Measurements from ENCODE around the gene PPM1K. TPM values are rescaled to one million over a fixed set of nuclear protein-coding genes. Genes with fewer than 3 reads are reported as not detected.

Gene PPM1K
- total RNA-seq, 2 experiments from 2014 or later: 65.7 to 87.7 TPM

- no peak for DNase-seq (ENCODE audit: low spot score)
- TF ChIP-seq EZH2phosphoT487 (IDR thresholded peaks at IDR 0.05; ENCODE audit: borderline replicate concordance, low read depth, low read length): no peak
- TF ChIP-seq CTCF (conservative IDR thresholded peaks at IDR 0.05; ENCODE audit: low read length): no peak
- intact Hi-C loops (cut with micrococcal nuclease; ENCODE audit: unreplicated experiment): no loop called here
- H3K79me2 ChIP-seq (ENCODE audit: insufficient read depth, low read depth, low read length): no peaks in the 10 kb centered on the region
- no peaks in the 10 kb centered on the region for H3K9me3 ChIP-seq (ENCODE audit: low read length)
- H3K4me2 ChIP-seq (ENCODE audit: low read length): no peak overlapping the region
- CTCF ChIA-PET (ENCODE audit: unreplicated experiment): no interaction called here
- no peaks in the 10 kb centered on the region; the same call in 1 of the 2 replicates for H3K36me3 ChIP-seq (ENCODE audit: insufficient read depth, low read length)
- H4K20me1 ChIP-seq (ENCODE audit: insufficient read depth, low read length): no peaks in the 10 kb centered on the region
- BruUV-seq (replicated peaks): no TSS peak
- no peak overlapping the region for H3K27ac ChIP-seq (ENCODE audit: low read depth, low read length, poor library complexity, severe bottlenecking)
- no peak overlapping the region for H2AFZ ChIP-seq (ENCODE audit: low read length)
- POLR2A ChIA-PET: interaction anchor here (1.1 to 2.1 kb wide), 2 partner anchors 10 to 410 kb away, joined by 3 to 8 read pairs; no protein-coding TSS in a partner anchor
- H3K9me2 ChIP-seq (ENCODE audit: insufficient read depth, low read length): no peaks in the 10 kb centered on the region
- H3K4me3 ChIP-seq (ENCODE audit: low read depth, low read length, poor library complexity, severe bottlenecking): no peak overlapping the region
- H3K4me1 ChIP-seq (ENCODE audit: insufficient read depth, low read length, poor library complexity, severe bottlenecking): no peaks in the 10 kb centered on the region
These were observed 32.4 kb downstream of the PPM1K start for GRCh38 chr4:88251924-88252323.

- Histone ChIP-seq H3K4me2 (ENCODE audit: low read length) (no peak overlapping the region), H4K20me1 (ENCODE audit: insufficient read depth, low read length) (no peaks in the 10 kb centered on the region), H3K36me3 (ENCODE audit: insufficient read depth, low read length) (no peaks in the 10 kb centered on the region), H3K9me2 (ENCODE audit: insufficient read depth, low read length) (no peaks in the 10 kb centered on the region), H3K9me3 (ENCODE audit: low read length) (no peaks in the 10 kb centered on the region), H3K27ac (ENCODE audit: low read depth, low read length, poor library complexity, severe bottlenecking) (no peak overlapping the region), H2AFZ (ENCODE audit: low read length) (no peak overlapping the region), H3K79me2 (ENCODE audit: insufficient read depth, low read depth, low read length) (no peaks in the 10 kb centered on the region), H3K4me1 (ENCODE audit: insufficient read depth, low read length, poor library complexity, severe bottlenecking) (peaks cover 7% of the 10 kb centered on the region), H3K4me3 (ENCODE audit: low read depth, low read length, poor library complexity, severe bottlenecking) (no peak overlapping the region)
- TF ChIP-seq CTCF (conservative IDR thresholded peaks at IDR 0.05; ENCODE audit: low read length): no peak
- no peak for TF ChIP-seq EZH2phosphoT487 (IDR thresholded peaks at IDR 0.05; ENCODE audit: borderline replicate concordance, low read depth, low read length)
- BruUV-seq (replicated peaks): no TSS peak
- POLR2A ChIA-PET: interaction anchor here (0.7 to 0.9 kb wide), 2 partner anchors 31 to 741 kb away, joined by 3 to 4 read pairs; no protein-coding TSS in a partner anchor
- intact Hi-C loops (cut with micrococcal nuclease; ENCODE audit: unreplicated experiment): no loop called here
- CTCF ChIA-PET (ENCODE audit: unreplicated experiment): interaction anchor here (0.6 kb wide), 1 partner anchor 103 kb away, joined by 3 read pairs; no protein-coding TSS in a partner anchor
- no peak for DNase-seq (ENCODE audit: low spot score)
These were observed 37.2 kb downstream of the PPM1K start for GRCh38 chr4:88247148-88247547.

- Histone ChIP-seq H3K27ac (ENCODE audit: low read depth, low read length, poor library complexity, severe bottlenecking) (no peak overlapping the region), H3K4me2 (ENCODE audit: low read length) (no peak overlapping the region), H4K20me1 (ENCODE audit: insufficient read depth, low read length) (no peaks in the 10 kb centered on the region), H2AFZ (ENCODE audit: low read length) (no peak overlapping the region), H3K9me3 (ENCODE audit: low read length) (no peaks in the 10 kb centered on the region), H3K4me1 (ENCODE audit: insufficient read depth, low read length, poor library complexity, severe bottlenecking) (peaks cover 7% of the 10 kb centered on the region), H3K9me2 (ENCODE audit: insufficient read depth, low read length) (no peaks in the 10 kb centered on the region), H3K36me3 (ENCODE audit: insufficient read depth, low read length) (no peaks in the 10 kb centered on the region), H3K4me3 (ENCODE audit: low read depth, low read length, poor library complexity, severe bottlenecking) (no peak overlapping the region), H3K79me2 (ENCODE audit: insufficient read depth, low read depth, low read length) (no peaks in the 10 kb centered on the region)
- ChIA-PET CTCF (ENCODE audit: unreplicated experiment) (no interaction called here), POLR2A (interaction anchor here (0.9 kb wide), 1 partner anchor 32 kb away, joined by 3 read pairs; no protein-coding TSS in a partner anchor)
- TF ChIP-seq CTCF (conservative IDR thresholded peaks at IDR 0.05; ENCODE audit: low read length): no peak
- TF ChIP-seq EZH2phosphoT487 (IDR thresholded peaks at IDR 0.05; ENCODE audit: borderline replicate concordance, low read depth, low read length): no peak
- no TSS peak for BruUV-seq (replicated peaks)
- intact Hi-C loops (cut with micrococcal nuclease; ENCODE audit: unreplicated experiment): no loop called here
- DNase-seq (ENCODE audit: low spot score): no peak
These were observed 37.8 kb downstream of the PPM1K start for GRCh38 chr4:88246600-88246999.
